Smooth muscle cell (in vitro differentiated cells): ENCODE measurements around the gene FGF13. TPM values are rescaled to one million over a fixed set of nuclear protein-coding genes. Genes with fewer than 3 reads are reported as not detected.

Experiments used
- DNase-seq: peaks from one replicate; lab custom pipeline; 2025; ENCODE audit not compliant: unreplicated experiment; lab: John Stamatoyannopoulos, UW
- H2AFZ ChIP-seq: fragments of 200-600 bp; sonication (generic); 2 replicates; pipeline ENCODE4 v1.6.0; 2016; ENCODE audit warnings: antibody characterized with exemption, low read depth, mild to moderate bottlenecking
- H3F3A ChIP-seq: fragments of 200-600 bp; sonication (generic); 2 replicates; pipeline ENCODE4 v1.6.0; 2017; ENCODE audit warnings: antibody characterized with exemption, low read depth
- H3K27ac ChIP-seq: fragments of 200-600 bp; sonication (generic); 2 replicates; pipeline ENCODE4 v1.5.1; 2016; ENCODE audit warnings: low read depth, mild to moderate bottlenecking
- H3K27me3 ChIP-seq: fragments of 200-600 bp; sonication (generic); 2 replicates; pipeline ENCODE4 v1.6.1; 2016; ENCODE audit warnings: low read depth, mild to moderate bottlenecking
- H3K36me3 ChIP-seq: fragments of 200-600 bp; sonication (generic); 2 replicates; pipeline ENCODE4 v1.5.1; 2016; ENCODE audit warnings: low read depth
- H3K4me1 ChIP-seq: fragments of 200-600 bp; sonication (generic); 2 replicates; pipeline ENCODE4 v1.5.1; 2016; ENCODE audit warnings: low read depth
- H3K4me2 ChIP-seq: fragments of 200-600 bp; sonication (generic); 2 replicates; pipeline ENCODE4 v1.6.0; 2016; ENCODE audit warnings: mild to moderate bottlenecking
- H3K4me3 ChIP-seq: fragments of 200-600 bp; sonication (generic); 2 replicates; pipeline ENCODE4 v1.5.1; 2016; ENCODE audit warnings: mild to moderate bottlenecking
- H3K79me2 ChIP-seq: fragments of 200-600 bp; sonication (generic); 2 replicates; pipeline ENCODE4 v1.6.0; 2016; ENCODE audit warnings: low read depth, mild to moderate bottlenecking
- H3K9ac ChIP-seq: fragments of 200-600 bp; sonication (generic); 2 replicates; pipeline ENCODE4 v1.6.0; 2016; ENCODE audit warnings: low read depth
- H3K9me3 ChIP-seq: fragments of 200-600 bp; sonication (generic); replicated peaks from 2 replicates; pipeline ENCODE4 v1.5.1; 2016; ENCODE audit warnings: low read depth
- H4K20me1 ChIP-seq: fragments of 200-600 bp; sonication (generic); 2 replicates; pipeline ENCODE4 v1.6.0; 2016; ENCODE audit warnings: low read depth
- WGBS: methylation state at CpG from one replicate; pipeline ENCODE4 v1.1.7; 2016; ENCODE audit warnings: low lambda C conversion rate; 5-methylcytosine and 5-hydroxymethylcytosine counted together
- polyA plus RNA-seq: library from polyadenylated mRNA; unstranded; fragments of >200 nt; fragmentation: Nextera tagmentation; extraction: Ambion mirVana; gene quantifications from 2 replicates; pipeline ENCODE4 v1.2.1, GENCODE V29; 2016
- total RNA-seq: library from RNA; depleted of rRNA; stranded (reverse); fragments of >200 nt; gene quantifications from 2 replicates; pipeline ENCODE4 v1.2.3, GENCODE V29; 2014
- TF ChIP-seq, protein P1 (sequence below): fragments of 200-600 bp; sonication (generic); IDR thresholded peaks from 2 replicates; pipeline ENCODE4 v1.5.1; 2017; ENCODE audit warnings: borderline replicate concordance, mild to moderate bottlenecking, antibody characterized with exemption; ENCODE audit not compliant: insufficient read depth, poor library complexity, severe bottlenecking

The FGF13 gene
- total and polyA plus RNA-seq, 2 experiments from 2014 or later: 0.58 to 0.81 TPM

DNA sequence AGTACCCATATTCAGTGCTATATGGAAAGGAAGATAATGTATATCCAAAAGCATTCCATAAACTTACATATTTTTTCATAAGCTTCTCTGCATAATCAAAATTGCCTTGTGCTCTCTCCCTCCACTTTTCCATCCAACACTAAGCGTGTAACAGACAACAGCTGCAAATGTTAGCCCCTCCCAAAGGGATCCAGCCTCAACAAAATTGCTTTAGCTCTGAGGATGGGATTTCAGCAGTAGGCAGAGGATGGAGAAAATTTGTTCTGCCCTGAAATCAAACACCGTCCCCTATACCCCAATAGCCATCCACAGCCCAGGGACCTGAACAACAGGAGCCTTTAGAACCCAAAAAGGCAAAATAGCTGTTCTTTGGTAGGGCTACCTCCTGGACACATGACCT lies 28.8 kb upstream of the FGF13 start:
- Histone ChIP-seq H3K36me3 (no peaks in the 10 kb centered on the region), H3K4me2 (no peak overlapping the region), H3K27ac (no peak overlapping the region), H3K9ac (no peak overlapping the region), H3K4me1 (no peaks in the 10 kb centered on the region), H3K79me2 (no peaks in the 10 kb centered on the region), H3K9me3 (no peaks in the 10 kb centered on the region), H4K20me1 (no peaks in the 10 kb centered on the region), H3F3A (no peaks in the 10 kb centered on the region), H2AFZ (no peak overlapping the region), H3K4me3 (no peak overlapping the region), H3K27me3 (no peaks in the 10 kb centered on the region)
- WGBS: 78% methylated on average over 2 of the region's 2 CpGs
- no peak for DNase-seq
- TF ChIP-seq, protein P1, sequence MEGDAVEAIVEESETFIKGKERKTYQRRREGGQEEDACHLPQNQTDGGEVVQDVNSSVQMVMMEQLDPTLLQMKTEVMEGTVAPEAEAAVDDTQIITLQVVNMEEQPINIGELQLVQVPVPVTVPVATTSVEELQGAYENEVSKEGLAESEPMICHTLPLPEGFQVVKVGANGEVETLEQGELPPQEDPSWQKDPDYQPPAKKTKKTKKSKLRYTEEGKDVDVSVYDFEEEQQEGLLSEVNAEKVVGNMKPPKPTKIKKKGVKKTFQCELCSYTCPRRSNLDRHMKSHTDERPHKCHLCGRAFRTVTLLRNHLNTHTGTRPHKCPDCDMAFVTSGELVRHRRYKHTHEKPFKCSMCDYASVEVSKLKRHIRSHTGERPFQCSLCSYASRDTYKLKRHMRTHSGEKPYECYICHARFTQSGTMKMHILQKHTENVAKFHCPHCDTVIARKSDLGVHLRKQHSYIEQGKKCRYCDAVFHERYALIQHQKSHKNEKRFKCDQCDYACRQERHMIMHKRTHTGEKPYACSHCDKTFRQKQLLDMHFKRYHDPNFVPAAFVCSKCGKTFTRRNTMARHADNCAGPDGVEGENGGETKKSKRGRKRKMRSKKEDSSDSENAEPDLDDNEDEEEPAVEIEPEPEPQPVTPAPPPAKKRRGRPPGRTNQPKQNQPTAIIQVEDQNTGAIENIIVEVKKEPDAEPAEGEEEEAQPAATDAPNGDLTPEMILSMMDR: no peak

DNA sequence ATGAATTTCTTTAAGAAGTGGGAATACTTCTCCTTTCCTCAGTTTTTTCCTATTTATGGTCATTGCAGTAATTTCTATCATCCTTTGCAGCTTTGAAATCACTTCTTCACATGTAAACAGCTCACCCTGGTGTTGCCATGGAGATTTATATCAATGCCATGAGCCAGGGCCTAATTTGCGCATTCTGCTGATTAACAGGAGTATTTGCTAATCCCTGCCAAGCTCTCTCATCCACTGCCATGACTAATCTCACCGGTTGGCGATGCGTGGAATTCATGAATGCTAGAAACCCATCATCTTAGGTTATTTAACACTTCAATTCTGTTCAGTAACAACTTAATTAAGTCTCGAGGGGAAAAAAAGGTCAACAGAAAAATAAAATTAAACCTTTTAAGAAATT lies 11.8 kb upstream of the FGF13 start:
- Histone ChIP-seq H3K27me3 (no peaks in the 10 kb centered on the region), H3K36me3 (no peaks in the 10 kb centered on the region), H3K9me3 (no peaks in the 10 kb centered on the region), H3K79me2 (no peaks in the 10 kb centered on the region), H3F3A (no peaks in the 10 kb centered on the region), H4K20me1 (no peaks in the 10 kb centered on the region), H2AFZ (no peak overlapping the region), H3K4me3 (no peak overlapping the region), H3K9ac (no peak overlapping the region), H3K4me1 (no peaks in the 10 kb centered on the region), H3K27ac (no peak overlapping the region), H3K4me2 (no peak overlapping the region)
- no peak for DNase-seq
- TF ChIP-seq, protein P1: no peak
- 52% methylated on average over 5 of the region's 5 CpGs for WGBS

DNA sequence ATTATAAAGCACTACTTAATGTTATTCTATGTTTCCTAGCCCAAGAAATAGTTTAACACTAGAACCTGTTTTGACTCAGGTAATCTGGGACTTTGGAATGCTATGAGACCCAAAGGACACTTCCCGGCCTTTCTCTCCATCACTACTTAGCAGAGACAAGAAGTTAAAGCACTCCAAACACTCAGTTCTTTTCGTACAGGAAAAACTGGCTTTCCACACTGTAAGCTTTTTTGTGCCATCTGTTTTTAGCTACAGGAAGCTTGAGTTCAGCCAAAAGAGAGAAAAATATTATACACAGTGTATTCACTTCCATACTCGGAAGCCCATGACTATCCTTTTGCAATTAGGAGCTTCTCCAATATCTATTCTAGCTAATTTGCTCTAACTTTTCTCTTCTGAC lies 7.9 kb upstream of the FGF13 start:
- no peaks in the 10 kb centered on the region for H4K20me1 ChIP-seq
- H3K9ac ChIP-seq: no peak overlapping the region
- no peaks in the 10 kb centered on the region for H3K9me3 ChIP-seq
- no peaks in the 10 kb centered on the region for H3K36me3 ChIP-seq
- H3K4me2 ChIP-seq: no peak overlapping the region
- no peaks in the 10 kb centered on the region for H3K27me3 ChIP-seq
- H2AFZ ChIP-seq: no peak overlapping the region
- H3F3A ChIP-seq: no peaks in the 10 kb centered on the region
- WGBS: 76% methylated on average over 3 of the region's 3 CpGs
- TF ChIP-seq, protein P1: no peak
- no peaks in the 10 kb centered on the region for H3K79me2 ChIP-seq
- H3K27ac ChIP-seq: no peak overlapping the region
- H3K4me1 ChIP-seq: no peaks in the 10 kb centered on the region
- H3K4me3 ChIP-seq: no peak overlapping the region
- no peak for DNase-seq

DNA sequence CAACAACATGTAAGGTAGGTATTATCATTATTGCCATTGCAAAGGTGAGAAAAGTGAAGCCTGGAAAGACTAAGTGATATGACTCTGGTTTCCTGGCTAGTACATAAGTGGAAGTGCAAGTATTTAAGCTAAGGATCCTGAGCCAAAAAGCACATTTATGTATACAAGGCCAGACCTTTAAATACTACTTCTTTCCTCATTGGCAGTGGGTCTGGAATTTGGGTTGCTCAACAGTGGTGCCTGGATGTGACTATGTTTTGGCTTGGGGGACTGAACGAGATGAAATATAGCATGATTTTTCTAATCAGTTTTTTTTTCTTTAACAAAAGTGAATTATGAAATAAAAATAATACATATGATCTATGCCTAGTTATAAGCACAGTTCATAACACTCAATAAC lies 7.4 kb upstream of the FGF13 start:
- TF ChIP-seq, protein P1: no peak
- H3K4me1 ChIP-seq: no peaks in the 10 kb centered on the region
- no peak for DNase-seq
- no peaks in the 10 kb centered on the region for H3F3A ChIP-seq
- H3K4me2 ChIP-seq: no peak overlapping the region
- no peaks in the 10 kb centered on the region for H3K27me3 ChIP-seq
- H3K36me3 ChIP-seq: no peaks in the 10 kb centered on the region
- H3K79me2 ChIP-seq: no peaks in the 10 kb centered on the region
- H3K4me3 ChIP-seq: no peak overlapping the region
- H3K9me3 ChIP-seq: no peaks in the 10 kb centered on the region
- no peak overlapping the region for H3K27ac ChIP-seq
- WGBS: 52% methylated on average over 1 of the region's 1 CpG
- H2AFZ ChIP-seq: no peak overlapping the region
- H3K9ac ChIP-seq: no peak overlapping the region
- H4K20me1 ChIP-seq: no peaks in the 10 kb centered on the region
